IMR-90 (cell line): ENCODE results near the gene APLF.

Source experiments
- CEBPB ChIP-seq: IDR thresholded peaks from 2 replicates; pipeline ENCODE4 v1.6.1; 2012; ENCODE audit warnings: low read depth, low read length, improper control_type of control experiment
- FOS ChIP-seq: fragments of 150-350 bp; IDR thresholded peaks from 2 replicates; pipeline ENCODE4 v1.6.1; 2016; ENCODE audit warnings: low read depth, low read length
- MXI1 ChIP-seq: IDR thresholded peaks from 2 replicates; pipeline ENCODE4 v1.6.1; 2012; ENCODE audit warnings: low read depth, mild to moderate bottlenecking, low read length, moderate library complexity, borderline replicate concordance
- POLR2A ChIP-seq: IDR thresholded peaks from 2 replicates; pipeline ENCODE4 v1.6.1; 2012; ENCODE audit warnings: mild to moderate bottlenecking, low read depth, low read length
- RAD21 ChIP-seq: IDR thresholded peaks from 2 replicates; pipeline ENCODE4 v1.6.1; 2012; ENCODE audit warnings: low read length, improper control_type of control experiment
- RFX5 ChIP-seq: IDR thresholded peaks from 2 replicates; pipeline ENCODE4 v1.8.0; 2012; ENCODE audit warnings: low read depth, mild to moderate bottlenecking, low read length, moderate library complexity
- TF ChIP-seq, protein P1 (sequence below): conservative IDR thresholded peaks from 2 replicates; pipeline ENCODE4 v1.5.1; 2012; ENCODE audit warnings: mild to moderate bottlenecking, low read depth, low read length, improper control_type of control experiment
- TF ChIP-seq, protein P2 (sequence below): fragments of 150-350 bp; IDR thresholded peaks from 2 replicates; pipeline ENCODE4 v1.6.1; 2017; ENCODE audit warnings: mild to moderate bottlenecking, antibody characterized with exemption, low read length, low read depth

DNA sequence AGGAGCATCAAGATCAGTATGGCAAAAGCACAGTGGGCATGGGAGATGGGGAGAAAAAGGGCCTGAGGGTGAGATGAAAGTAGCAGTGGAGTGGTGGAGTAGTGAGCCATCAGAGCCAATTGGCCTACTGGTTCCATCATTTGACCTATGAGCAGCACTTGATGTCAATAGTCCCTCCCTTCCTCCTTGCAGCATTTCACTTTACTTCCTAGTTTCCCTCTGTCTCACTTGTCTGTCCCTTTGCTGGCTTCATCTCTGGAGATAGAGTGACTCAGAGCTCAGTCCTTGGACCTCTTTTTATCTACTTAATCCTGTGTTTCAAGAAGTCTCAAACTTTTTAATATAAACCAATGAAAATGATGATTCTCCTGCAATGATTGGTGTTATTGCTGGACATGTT is 32.4 kb upstream of the APLF start:
- TF ChIP-seq, protein P1, sequence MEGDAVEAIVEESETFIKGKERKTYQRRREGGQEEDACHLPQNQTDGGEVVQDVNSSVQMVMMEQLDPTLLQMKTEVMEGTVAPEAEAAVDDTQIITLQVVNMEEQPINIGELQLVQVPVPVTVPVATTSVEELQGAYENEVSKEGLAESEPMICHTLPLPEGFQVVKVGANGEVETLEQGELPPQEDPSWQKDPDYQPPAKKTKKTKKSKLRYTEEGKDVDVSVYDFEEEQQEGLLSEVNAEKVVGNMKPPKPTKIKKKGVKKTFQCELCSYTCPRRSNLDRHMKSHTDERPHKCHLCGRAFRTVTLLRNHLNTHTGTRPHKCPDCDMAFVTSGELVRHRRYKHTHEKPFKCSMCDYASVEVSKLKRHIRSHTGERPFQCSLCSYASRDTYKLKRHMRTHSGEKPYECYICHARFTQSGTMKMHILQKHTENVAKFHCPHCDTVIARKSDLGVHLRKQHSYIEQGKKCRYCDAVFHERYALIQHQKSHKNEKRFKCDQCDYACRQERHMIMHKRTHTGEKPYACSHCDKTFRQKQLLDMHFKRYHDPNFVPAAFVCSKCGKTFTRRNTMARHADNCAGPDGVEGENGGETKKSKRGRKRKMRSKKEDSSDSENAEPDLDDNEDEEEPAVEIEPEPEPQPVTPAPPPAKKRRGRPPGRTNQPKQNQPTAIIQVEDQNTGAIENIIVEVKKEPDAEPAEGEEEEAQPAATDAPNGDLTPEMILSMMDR = no peak
- TF ChIP-seq RAD21 = no peak
- TF ChIP-seq, protein P2, sequence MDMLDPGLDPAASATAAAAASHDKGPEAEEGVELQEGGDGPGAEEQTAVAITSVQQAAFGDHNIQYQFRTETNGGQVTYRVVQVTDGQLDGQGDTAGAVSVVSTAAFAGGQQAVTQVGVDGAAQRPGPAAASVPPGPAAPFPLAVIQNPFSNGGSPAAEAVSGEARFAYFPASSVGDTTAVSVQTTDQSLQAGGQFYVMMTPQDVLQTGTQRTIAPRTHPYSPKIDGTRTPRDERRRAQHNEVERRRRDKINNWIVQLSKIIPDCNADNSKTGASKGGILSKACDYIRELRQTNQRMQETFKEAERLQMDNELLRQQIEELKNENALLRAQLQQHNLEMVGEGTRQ = no peak
- no peak for TF ChIP-seq POLR2A
- TF ChIP-seq FOS = no peak
- TF ChIP-seq RFX5 = no peak
- no peak for TF ChIP-seq MXI1
- no peak for TF ChIP-seq CEBPB
